ENCODE measurements around the gene MCTP2.

- TF ChIP-seq POLR2A (IDR thresholded peaks at IDR 0.05) (no peak), CTCF (IDR thresholded peaks at IDR 0.05) (no peak)
Observed at GRCh38 chr15:94380798-94381197, 149.4 kb downstream of the MCTP2 start.
